Measurements from ENCODE around the gene XRN1. TPM values are rescaled to one million over a fixed set of nuclear protein-coding genes. Genes with fewer than 3 reads are reported as not detected.
"Not testable (repeated sequence)": the region's sequence is repeated elsewhere in the genome, so short reads cannot be mapped to it uniquely, and the experiment has no call there.

Gene XRN1
- total RNA-seq, 4 donors from 2014 or later, result 23.4 to 48.1 (median 41.2) TPM

DNA sequence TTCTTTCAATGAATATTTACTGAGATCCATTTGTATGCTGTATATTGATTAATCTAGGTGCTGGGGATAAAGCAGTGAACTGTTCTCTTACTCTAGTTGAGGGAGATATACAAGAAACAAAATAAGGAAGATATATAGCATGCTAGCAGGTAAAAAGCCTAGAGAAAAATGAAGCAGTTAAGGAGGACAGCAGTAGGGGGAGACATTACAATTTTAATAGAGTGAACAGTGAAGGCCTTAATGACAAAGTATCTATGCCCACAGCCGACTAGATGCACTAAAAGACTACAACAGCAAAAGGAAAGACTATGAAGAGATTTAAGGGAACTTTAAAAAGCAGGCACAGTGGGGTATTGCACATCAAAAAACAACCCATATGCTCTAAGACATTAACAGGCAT, 81.4 kb downstream of the XRN1 start:
- Histone ChIP-seq H3K4me1 (no peaks in the 10 kb centered on the region), H3K9me3 (no peaks in the 10 kb centered on the region), H3K27me3 (no peaks in the 10 kb centered on the region), H3K36me3 (peaks cover 2 to 77% (median 6%) of the 10 kb centered on the region in 3 donors), H3K27ac (no peak overlapping the region), H3K4me3 (no peak overlapping the region)
- DNase-seq (ENCODE audit: low spot score in 2 of 2), result no peak
- WGBS, 2 donors, result 50 to 54% methylated on average over 1 of the region's 1 CpG
- TF ChIP-seq EP300 (IDR thresholded peaks at IDR 0.05), result no peak
- TF ChIP-seq, protein P1, sequence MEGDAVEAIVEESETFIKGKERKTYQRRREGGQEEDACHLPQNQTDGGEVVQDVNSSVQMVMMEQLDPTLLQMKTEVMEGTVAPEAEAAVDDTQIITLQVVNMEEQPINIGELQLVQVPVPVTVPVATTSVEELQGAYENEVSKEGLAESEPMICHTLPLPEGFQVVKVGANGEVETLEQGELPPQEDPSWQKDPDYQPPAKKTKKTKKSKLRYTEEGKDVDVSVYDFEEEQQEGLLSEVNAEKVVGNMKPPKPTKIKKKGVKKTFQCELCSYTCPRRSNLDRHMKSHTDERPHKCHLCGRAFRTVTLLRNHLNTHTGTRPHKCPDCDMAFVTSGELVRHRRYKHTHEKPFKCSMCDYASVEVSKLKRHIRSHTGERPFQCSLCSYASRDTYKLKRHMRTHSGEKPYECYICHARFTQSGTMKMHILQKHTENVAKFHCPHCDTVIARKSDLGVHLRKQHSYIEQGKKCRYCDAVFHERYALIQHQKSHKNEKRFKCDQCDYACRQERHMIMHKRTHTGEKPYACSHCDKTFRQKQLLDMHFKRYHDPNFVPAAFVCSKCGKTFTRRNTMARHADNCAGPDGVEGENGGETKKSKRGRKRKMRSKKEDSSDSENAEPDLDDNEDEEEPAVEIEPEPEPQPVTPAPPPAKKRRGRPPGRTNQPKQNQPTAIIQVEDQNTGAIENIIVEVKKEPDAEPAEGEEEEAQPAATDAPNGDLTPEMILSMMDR (IDR thresholded peaks at IDR 0.05), result no peak
- no peak for TF ChIP-seq POLR2A (IDR thresholded peaks at IDR 0.05)

GRCh38 chr3:142363936-142364467, 83.8 kb downstream of the XRN1 start:
- Histone ChIP-seq H3K4me1 (no peaks in the 10 kb centered on the region), H3K4me3 (no peak overlapping the region), H3K27me3 (no peaks in the 10 kb centered on the region), H3K36me3 (peaks cover 0 to 90% (median 13%) of the 10 kb centered on the region in 3 donors), H3K27ac (no peak overlapping the region), H3K9me3 (no peaks in the 10 kb centered on the region)
- TF ChIP-seq EP300 (IDR thresholded peaks at IDR 0.05) (no peak), POLR2A (IDR thresholded peaks at IDR 0.05) (no peak)
- TF ChIP-seq, protein P1 (IDR thresholded peaks at IDR 0.05), result no peak
- no peak for DNase-seq (ENCODE audit: low spot score in 2 of 2)
- 82 to 96% methylated on average over 2 of the region's 2 CpGs for WGBS, 2 donors

- H3K27me3 ChIP-seq, H3K9me3 ChIP-seq: not testable (repeated sequence)
- peaks cover 0 to 90% (median 13%) of the 10 kb centered on the region in 3 donors for H3K36me3 ChIP-seq
Measured at GRCh38 chr3:142363433-142363832, 84.4 kb downstream of the XRN1 start.

GRCh38 chr3:142359367-142359766, 88.5 kb downstream of the XRN1 start:
- H3K27me3 ChIP-seq, result no peaks in the 10 kb centered on the region
- H3K4me1 ChIP-seq, result no peaks in the 10 kb centered on the region
- H3K36me3 ChIP-seq, result peaks cover 0 to 98% (median 13%) of the 10 kb centered on the region in 3 donors
- H3K27ac ChIP-seq, result no peak overlapping the region
- no peak for TF ChIP-seq POLR2A (IDR thresholded peaks at IDR 0.05)
- TF ChIP-seq EP300 (IDR thresholded peaks at IDR 0.05), result no peak
- TF ChIP-seq, protein P1 (IDR thresholded peaks at IDR 0.05), result no peak
- 89 to 92% methylated on average over 2 of the region's 2 CpGs for WGBS, 2 donors
- DNase-seq (ENCODE audit: low spot score in 2 of 2), result no peak
- no peak overlapping the region for H3K4me3 ChIP-seq
- no peaks in the 10 kb centered on the region for H3K9me3 ChIP-seq

More at GRCh38 chr3:142363433-142363832, 84.4 kb downstream of the XRN1 start:
- H3K27ac ChIP-seq; H3K4me3 ChIP-seq; DNase-seq (ENCODE audit: low spot score in 2 of 2); H3K4me1 ChIP-seq: not testable (repeated sequence)
- WGBS, 2 donors, result 92 to 94% methylated on average over 2 of the region's 2 CpGs

GRCh38 chr3:142356818-142357217, 91.0 kb downstream of the XRN1 start:
- peaks cover 0 to 97% (median 7%) of the 10 kb centered on the region in 3 donors for H3K36me3 ChIP-seq
- H3K4me1 ChIP-seq, result no peaks in the 10 kb centered on the region
- H3K27me3 ChIP-seq, result no peaks in the 10 kb centered on the region
- TF ChIP-seq EP300 (IDR thresholded peaks at IDR 0.05), result no peak
- no peak overlapping the region for H3K27ac ChIP-seq
- H3K4me3 ChIP-seq, result no peak overlapping the region
- no peaks in the 10 kb centered on the region for H3K9me3 ChIP-seq
- DNase-seq (ENCODE audit: low spot score in 2 of 2), result no peak
- 92 to 96% methylated on average over 3 of the region's 3 CpGs for WGBS, 2 donors

DNA sequence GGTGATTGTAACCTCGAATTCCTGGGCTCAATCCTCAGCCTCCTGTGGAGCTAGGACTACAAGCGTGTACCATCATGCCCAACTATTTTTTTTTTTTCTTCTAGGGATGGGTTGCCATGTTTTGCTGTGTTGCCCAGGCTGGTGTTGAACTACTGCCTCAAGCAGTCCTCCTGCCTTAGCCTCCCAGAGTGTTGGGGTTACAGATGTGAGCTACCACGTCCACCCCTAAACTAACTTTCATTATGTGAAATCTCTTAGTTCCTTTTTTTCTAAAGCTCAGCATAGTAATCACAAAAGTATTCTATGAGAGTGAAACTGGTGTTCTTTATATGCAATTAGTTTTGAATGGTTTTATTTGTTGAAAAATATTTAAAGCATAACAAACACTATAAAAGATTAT, 92.1 kb downstream of the XRN1 start:
- no peak overlapping the region for H3K4me3 ChIP-seq
- H3K9me3 ChIP-seq, result no peaks in the 10 kb centered on the region
- WGBS, 2 donors, result 91% methylated on average over 3 of the region's 3 CpGs
- TF ChIP-seq POLR2A (IDR thresholded peaks at IDR 0.05) (no peak), EP300 (IDR thresholded peaks at IDR 0.05) (no peak)
- TF ChIP-seq, protein P1 (IDR thresholded peaks at IDR 0.05), result no peak
- peaks cover 0 to 96% (median 7%) of the 10 kb centered on the region in 3 donors for H3K36me3 ChIP-seq
- no peak for DNase-seq (ENCODE audit: low spot score in 2 of 2)
- H3K27ac ChIP-seq, result no peak overlapping the region
- no peaks in the 10 kb centered on the region for H3K27me3 ChIP-seq
- no peaks in the 10 kb centered on the region for H3K4me1 ChIP-seq
